ENCODE measurements around the gene VMAC.

GRCh38 chr19:5955636-5955935 lies 50.9 kb downstream of the VMAC start:
- no peak for TF ChIP-seq POLR2A (IDR thresholded peaks at IDR 0.05)
- TF ChIP-seq, protein P1, sequence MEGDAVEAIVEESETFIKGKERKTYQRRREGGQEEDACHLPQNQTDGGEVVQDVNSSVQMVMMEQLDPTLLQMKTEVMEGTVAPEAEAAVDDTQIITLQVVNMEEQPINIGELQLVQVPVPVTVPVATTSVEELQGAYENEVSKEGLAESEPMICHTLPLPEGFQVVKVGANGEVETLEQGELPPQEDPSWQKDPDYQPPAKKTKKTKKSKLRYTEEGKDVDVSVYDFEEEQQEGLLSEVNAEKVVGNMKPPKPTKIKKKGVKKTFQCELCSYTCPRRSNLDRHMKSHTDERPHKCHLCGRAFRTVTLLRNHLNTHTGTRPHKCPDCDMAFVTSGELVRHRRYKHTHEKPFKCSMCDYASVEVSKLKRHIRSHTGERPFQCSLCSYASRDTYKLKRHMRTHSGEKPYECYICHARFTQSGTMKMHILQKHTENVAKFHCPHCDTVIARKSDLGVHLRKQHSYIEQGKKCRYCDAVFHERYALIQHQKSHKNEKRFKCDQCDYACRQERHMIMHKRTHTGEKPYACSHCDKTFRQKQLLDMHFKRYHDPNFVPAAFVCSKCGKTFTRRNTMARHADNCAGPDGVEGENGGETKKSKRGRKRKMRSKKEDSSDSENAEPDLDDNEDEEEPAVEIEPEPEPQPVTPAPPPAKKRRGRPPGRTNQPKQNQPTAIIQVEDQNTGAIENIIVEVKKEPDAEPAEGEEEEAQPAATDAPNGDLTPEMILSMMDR (IDR thresholded peaks at IDR 0.05): no peak

All from lower leg skin (tissue), 3 donors.